ENCODE results near the gene SLC22A31. TPM values are rescaled to one million over a fixed set of nuclear protein-coding genes. Genes with fewer than 3 reads are reported as not detected.

Gene SLC22A31
- total RNA-seq, 3 donors from 2014 or later (not counting 1 experiment from before 2014, with no cell fraction given), result 0.75 TPM; not detected in 2

- H3K36me3 Mint-ChIP-seq, result no peaks in the 10 kb centered on the region
- no peak overlapping the region for H3K4me3 ChIP-seq (ENCODE audit: low read length)
- H3K27ac ChIP-seq (ENCODE audit: low read length), result no peak overlapping the region
- no peak for DNase-seq
- H3K9me3 Mint-ChIP-seq, result no peaks in the 10 kb centered on the region
- TF ChIP-seq CTCF (IDR thresholded peaks at IDR 0.05), result no peak
- ATAC-seq, result no peak
- no peaks in the 10 kb centered on the region for H3K9me3 ChIP-seq (ENCODE audit: control insufficient read depth, insufficient read depth, low read length)
- peaks cover 7 to 8% of the 10 kb centered on the region in 2 donors for H3K4me1 Mint-ChIP-seq
- H3K4me3 Mint-ChIP-seq, result no peak overlapping the region
- WGBS (ENCODE audit: insufficient coverage), result 84% methylated on average over 23 of the region's 23 CpGs
- H3K27me3 Mint-ChIP-seq (ENCODE audit: low read depth in 2 of 2), result peaks cover 0 to 4% of the 10 kb centered on the region in 2 donors
- intact Hi-C loops (cut with micrococcal nuclease), result no loop called here
- H3K27me3 ChIP-seq (ENCODE audit: control insufficient read depth, insufficient read depth, low read length), result peaks cover 9% of the 10 kb centered on the region
- no peak overlapping the region for H3K27ac Mint-ChIP-seq
- H3K36me3 ChIP-seq (ENCODE audit: control insufficient read depth, insufficient read depth, low read length), result no peaks in the 10 kb centered on the region
- peaks cover 31% of the 10 kb centered on the region for H3K4me1 ChIP-seq (ENCODE audit: control insufficient read depth, insufficient read depth, low read length)
These were observed 26.1 kb downstream of the SLC22A31 start for GRCh38 chr16:89174055-89174827.

- peaks cover 0 to 4% of the 10 kb centered on the region in 2 donors for H3K27me3 Mint-ChIP-seq (ENCODE audit: low read depth in 2 of 2)
- no peaks in the 10 kb centered on the region for H3K36me3 Mint-ChIP-seq
- ATAC-seq, result no peak
- Histone ChIP-seq H3K9me3 (ENCODE audit: control insufficient read depth, insufficient read depth, low read length) (no peaks in the 10 kb centered on the region), H3K36me3 (ENCODE audit: control insufficient read depth, insufficient read depth, low read length) (no peaks in the 10 kb centered on the region), H3K4me1 (ENCODE audit: control insufficient read depth, insufficient read depth, low read length) (peaks cover 31% of the 10 kb centered on the region), H3K27me3 (ENCODE audit: control insufficient read depth, insufficient read depth, low read length) (peaks cover 12% of the 10 kb centered on the region), H3K27ac (ENCODE audit: low read length) (no peak overlapping the region), H3K4me3 (ENCODE audit: low read length) (no peak overlapping the region)
- H3K9me3 Mint-ChIP-seq, result no peaks in the 10 kb centered on the region
- WGBS (ENCODE audit: insufficient coverage), result 91% methylated on average over 9 of the region's 11 CpGs
- intact Hi-C loops (cut with micrococcal nuclease), result no loop called here
- no peak for DNase-seq
- H3K4me1 Mint-ChIP-seq, result peaks cover 7 to 8% of the 10 kb centered on the region in 2 donors
- H3K27ac Mint-ChIP-seq, result no peak overlapping the region
- no peak overlapping the region for H3K4me3 Mint-ChIP-seq
- TF ChIP-seq CTCF (IDR thresholded peaks at IDR 0.05), result no peak
These were observed 27.0 kb downstream of the SLC22A31 start for GRCh38 chr16:89173174-89173921.

- no peaks in the 10 kb centered on the region for H3K9me3 ChIP-seq (ENCODE audit: control insufficient read depth, insufficient read depth, low read length)
- no peaks in the 10 kb centered on the region for H3K36me3 Mint-ChIP-seq
- peaks cover 12% of the 10 kb centered on the region for H3K27me3 ChIP-seq (ENCODE audit: control insufficient read depth, insufficient read depth, low read length)
- peaks cover 33% of the 10 kb centered on the region for H3K4me1 ChIP-seq (ENCODE audit: control insufficient read depth, insufficient read depth, low read length)
- H3K4me1 Mint-ChIP-seq, result peaks cover 7 to 8% of the 10 kb centered on the region in 2 donors
- no peak overlapping the region for H3K4me3 ChIP-seq (ENCODE audit: low read length)
- ATAC-seq, result no peak
- H3K27ac ChIP-seq (ENCODE audit: low read length), result no peak overlapping the region
- H3K9me3 Mint-ChIP-seq, result no peaks in the 10 kb centered on the region
- 76% methylated on average over 13 of the region's 13 CpGs for WGBS (ENCODE audit: insufficient coverage)
- no peak for DNase-seq
- H3K4me3 Mint-ChIP-seq, result no peak overlapping the region
- no peak overlapping the region for H3K27ac Mint-ChIP-seq
- intact Hi-C loops (cut with micrococcal nuclease), result no loop called here
- peaks cover 0 to 4% of the 10 kb centered on the region in 2 donors for H3K27me3 Mint-ChIP-seq (ENCODE audit: low read depth in 2 of 2)
- TF ChIP-seq CTCF (IDR thresholded peaks at IDR 0.05), result no peak
- H3K36me3 ChIP-seq (ENCODE audit: control insufficient read depth, insufficient read depth, low read length), result no peaks in the 10 kb centered on the region
These were observed 27.7 kb downstream of the SLC22A31 start for GRCh38 chr16:89172528-89173173.
